ENCODE measurements around the gene SHROOM3.
"Not testable (repeated sequence)": the region's sequence is repeated elsewhere in the genome, so short reads cannot be mapped to it uniquely, and the experiment has no call there.

SHROOM3 gene

DNA sequence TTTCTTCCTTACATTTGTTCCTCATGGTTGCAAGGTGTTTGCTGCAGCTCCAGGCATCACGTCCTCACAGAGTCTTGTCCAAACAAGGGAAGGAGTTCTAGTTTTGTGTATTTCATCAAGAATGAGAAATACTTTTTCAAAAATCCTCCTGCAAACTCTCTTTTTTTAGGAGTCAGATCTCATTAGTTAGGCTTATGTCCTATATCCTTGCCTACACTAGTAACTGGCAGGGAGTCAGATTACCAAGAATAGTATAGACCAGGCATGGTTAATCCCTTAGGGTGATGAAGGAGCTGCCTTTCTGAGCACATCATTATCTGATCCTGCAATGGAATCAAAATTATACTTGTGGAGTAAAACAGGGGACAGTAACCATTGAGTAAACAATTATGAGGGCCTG, 160.4 kb downstream of the SHROOM3 start:
- DNase-seq = no peak

DNA sequence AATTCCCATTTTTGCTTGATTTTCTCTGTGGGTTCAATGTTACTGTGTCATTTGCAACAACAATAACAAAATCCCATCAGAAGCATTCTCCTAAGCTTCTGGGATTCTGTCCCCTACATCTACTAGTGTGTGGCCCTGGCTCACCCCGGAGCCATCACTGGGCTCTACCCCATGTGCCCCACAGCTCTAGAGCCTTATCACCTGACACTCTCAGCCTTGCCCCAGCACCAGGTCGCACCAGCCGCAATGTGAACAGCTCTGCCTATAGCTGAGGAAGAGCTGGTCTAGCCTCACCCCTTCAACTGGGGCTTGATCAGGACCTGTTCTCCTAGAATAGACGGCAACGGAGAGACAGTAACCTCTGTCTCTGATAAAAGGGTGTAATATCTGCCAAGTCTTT, 161.7 kb downstream of the SHROOM3 start:
- DNase-seq = no peak

DNA sequence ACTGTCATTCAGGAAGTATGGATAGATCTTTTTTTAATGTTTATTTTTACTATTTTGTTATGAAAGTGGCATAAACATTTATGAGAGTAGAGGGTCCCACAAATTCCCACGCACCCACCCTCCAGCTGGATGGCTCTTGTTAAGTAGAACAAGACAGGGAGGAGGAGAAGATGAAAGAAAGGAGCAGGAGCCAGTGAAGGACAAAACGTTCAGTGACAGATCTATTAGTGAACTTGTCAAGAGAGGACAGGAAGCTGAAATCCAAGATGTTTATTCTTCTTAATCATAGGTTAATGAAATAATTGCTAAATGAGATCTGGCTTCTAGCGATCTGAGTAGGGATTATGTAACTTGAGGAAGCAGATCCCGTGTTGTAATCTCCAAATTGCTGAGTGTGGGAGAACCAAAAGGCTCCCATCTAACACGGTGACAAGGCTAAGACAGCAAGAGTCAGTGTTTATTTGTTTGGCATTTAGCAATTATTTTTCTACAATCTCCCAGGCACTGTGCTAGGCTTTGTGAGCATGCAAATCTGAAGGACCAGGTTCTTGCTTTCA, 162.5 kb downstream of the SHROOM3 start:
- DNase-seq = no peak

DNA sequence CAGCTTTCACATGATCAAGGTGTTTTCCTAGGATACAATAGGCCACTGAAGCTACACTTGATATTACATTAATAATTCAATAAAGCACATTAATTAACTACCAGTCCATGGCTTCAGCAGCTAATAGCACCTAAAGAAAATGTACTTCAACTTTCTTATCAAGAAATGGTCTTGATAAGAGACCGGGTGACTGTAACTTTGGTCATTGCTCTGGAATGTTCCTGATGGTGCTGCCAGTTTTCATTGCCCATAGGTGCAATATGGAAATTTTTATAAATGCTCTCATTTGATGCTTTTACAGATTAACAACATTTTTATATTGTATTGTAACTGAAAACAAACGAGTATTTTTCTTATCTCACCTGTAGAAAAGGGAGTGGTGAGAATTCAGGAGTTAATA, 165.4 kb downstream of the SHROOM3 start:
- no peak for DNase-seq

DNA sequence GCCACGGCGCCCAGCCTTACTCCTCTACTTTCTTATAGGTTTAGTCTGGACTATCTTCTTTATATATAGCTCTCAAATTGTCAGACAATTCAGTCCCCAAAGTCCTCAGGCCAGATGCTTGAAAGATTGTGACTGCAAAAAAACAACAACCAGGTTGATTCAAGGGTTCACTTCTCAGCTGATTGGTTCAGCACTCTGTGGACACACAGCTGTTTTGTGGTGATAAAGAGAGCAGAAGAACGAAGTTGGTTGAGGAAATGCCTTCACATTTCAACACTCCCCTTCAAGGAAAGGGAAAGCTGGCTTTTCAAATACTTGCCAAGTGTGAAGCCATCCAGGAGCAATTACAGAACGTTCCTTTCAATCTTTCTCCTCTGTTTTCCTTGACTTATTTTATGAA, 166.8 kb downstream of the SHROOM3 start:
- no peak for DNase-seq

DNA sequence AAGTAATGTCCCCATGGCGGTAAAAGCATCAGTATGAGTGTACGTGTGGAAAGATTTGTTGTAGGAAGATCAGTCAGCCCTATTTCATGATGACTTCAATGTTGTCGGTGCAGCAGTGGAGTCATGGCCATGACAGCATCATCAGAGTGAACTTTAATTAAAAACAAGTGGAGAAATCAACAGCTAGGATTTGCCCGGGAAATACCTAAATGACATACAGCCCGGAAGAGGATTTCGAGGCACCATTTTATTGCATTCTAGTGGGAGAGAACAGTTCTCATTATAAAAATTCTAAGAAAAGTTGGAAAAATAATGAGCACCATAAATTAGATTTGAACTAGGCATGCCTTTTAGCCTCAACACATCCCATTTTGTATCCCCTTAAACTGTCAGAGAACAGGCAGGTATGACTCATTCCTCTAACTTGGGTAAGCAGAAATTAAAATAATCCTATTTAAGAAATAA, 170.1 kb downstream of the SHROOM3 start:
- no peak for DNase-seq

DNA sequence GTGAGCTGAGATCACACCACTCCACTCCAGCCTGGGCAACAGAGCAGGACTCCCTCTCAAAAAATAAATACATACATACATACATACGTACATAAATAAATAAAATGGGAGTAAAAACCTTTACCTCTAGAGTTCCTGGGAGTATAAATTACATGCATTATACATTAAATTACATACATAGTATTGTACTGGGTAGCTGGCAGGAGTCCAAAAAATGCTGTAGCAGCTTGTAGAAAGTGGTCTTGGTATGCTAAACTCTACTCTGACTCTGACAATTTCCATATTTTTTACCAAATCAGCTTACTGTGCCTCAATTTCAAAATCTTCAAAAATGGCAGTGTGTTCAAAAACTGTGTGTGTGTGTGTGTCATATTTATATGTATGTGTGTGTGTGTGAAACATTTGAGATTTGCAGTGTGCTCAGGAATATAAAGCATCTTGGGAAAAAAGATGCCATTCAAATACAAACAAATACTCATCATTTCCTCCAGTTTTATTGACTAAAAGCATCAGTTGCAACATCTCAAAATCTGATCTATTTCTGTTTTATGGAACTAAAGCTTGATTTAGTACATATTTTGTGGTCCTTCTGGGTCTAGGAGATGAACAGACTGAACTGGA, 171.7 kb downstream of the SHROOM3 start:
- DNase-seq = no peak

DNA sequence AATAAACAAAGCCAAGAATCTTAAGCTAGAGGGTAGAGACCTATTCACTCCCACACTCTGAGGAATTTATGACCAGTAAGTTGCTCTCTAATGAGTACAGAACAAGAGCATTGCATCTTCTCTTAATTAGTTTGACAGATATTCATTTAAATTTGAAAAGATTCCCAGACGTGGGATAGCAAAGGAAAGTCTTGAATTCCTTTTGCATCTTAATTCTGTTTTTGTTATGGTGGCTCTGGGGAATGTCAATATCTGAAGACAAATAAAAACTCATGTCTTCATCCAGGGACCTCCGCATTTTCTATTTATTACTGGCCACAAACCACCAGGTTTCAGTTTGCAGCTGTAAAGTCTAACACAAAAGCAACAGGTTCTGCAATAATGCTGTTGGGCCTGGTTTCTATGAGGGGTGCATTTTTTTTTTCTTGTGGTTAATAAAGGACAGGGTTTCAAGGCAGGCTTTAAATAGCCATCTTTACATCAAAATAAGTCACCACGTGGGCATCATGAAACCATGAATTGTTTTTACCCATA, 172.3 kb downstream of the SHROOM3 start:
- no peak for DNase-seq

DNA sequence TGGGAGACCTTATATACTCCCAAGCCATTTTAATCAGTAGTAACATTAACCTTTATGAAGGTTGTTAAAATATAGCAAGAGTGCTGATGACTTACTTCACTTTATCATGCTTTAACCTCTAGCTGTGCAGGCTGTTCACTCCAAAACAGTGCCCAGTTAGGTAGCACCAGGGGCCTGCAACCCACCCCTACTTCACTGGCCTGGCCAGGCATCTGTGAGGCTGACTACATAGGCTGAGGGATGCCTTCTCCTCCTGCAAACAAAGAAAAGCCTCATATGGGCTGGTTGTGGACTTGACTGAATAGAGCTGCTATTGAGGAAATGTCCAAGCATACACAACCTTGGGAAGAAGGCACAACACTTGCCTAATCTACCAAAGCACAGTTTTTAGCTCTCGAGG, 172.8 kb downstream of the SHROOM3 start:
- DNase-seq = no peak

DNA sequence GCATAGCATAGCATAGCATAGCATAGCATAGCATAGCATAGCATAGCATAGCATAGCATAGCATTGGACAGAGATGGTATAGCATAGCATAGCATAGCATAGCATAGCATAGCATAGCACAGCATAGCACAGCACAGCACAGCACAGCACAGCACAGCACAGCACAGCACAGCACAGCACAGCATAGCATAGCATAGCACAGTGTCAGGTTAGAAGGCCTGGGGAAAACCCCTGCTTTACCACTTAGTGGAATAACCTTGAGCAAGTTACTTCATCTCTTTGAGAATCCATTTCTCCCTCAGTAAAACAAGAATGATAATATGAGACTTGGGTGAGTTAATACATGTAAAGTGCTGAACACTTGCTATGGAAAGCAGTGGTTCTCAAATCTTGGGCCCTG, 173.5 kb downstream of the SHROOM3 start:
- DNase-seq = not testable (repeated sequence)

DNA sequence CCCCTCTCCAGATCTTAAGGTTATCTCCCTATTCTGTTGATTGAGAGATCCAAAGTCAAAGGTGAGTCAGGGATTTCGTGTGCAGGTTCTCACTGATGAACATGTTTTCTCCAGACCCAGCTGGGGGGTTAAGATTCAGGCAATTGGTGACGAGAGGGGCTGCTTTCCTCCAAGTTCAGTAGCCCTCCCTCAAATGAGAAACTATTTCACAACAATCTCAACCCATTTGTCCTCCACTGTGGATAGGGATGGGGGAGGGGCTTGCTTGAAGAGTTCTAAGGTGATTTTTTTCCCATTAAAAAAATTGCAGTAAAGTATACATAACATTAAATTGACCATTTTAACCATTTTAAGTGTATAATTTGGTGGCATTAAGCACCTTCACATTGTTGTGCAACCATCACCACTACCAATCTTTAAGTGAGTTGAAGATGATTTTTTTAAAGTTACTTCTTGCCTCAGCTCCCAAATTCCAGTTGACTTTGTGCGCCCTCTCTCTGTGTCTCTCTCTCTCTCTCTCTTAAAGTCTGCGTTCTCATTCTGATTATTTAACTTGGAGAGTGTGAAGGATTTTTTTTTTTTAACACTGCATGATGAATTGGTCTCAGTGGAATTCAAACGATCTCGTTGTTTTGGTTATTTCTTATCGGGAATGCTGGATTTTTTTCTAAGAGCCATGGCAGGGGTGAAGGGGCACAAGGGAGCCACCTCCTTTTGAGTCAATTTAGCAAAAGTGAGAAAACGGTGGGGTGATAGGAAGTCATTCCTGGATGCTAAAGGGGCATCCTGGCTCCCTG, 175.9 kb downstream of the SHROOM3 start:
- DNase-seq = no peak

DNA sequence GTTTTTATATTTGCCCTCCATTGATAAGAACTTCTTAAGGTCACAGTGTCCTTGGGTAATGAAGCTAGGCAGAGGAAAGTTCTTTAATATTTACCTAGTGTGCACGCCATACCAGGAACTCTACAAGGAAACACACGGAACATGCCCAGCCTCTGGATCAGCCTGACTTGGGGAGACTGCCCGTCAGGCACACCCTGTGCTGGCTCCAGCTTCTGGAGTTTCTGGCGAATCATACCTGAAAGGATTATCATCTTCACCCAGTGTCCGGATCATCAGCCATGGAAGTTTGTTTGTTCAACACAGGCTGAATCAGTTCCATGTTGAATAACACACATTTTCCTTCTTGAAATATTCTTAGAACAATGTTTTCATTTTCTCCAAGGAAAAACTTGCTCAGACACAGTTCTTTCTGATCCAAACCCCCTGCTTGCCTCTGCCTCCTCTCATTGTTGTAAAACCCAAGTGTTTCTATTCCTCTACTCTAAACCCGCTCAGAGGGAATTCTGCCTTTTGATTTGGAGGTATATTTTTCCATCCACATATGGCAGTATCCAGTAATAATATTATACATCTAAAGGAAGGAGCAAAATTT, 176.7 kb downstream of the SHROOM3 start:
- no peak for DNase-seq

DNA sequence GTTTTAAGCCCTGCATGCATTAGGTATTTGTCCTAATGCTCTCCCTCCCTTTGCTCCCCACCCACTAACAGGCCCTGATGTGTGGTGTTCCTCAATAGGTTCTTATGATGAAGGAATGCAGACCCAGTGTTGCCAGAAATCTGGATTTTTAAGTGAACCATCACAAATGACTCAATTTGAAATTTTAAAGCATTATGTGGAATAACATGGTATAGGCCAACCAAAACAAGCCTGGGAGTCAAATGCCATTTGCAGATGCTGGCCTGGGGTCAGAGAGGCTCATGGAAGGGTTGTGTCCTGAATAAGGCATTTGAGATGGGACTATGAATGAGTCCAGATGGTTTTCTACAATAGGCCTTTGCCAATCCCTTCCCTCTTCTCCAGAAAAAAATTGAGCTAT, 179.6 kb downstream of the SHROOM3 start:
- DNase-seq = no peak

DNA sequence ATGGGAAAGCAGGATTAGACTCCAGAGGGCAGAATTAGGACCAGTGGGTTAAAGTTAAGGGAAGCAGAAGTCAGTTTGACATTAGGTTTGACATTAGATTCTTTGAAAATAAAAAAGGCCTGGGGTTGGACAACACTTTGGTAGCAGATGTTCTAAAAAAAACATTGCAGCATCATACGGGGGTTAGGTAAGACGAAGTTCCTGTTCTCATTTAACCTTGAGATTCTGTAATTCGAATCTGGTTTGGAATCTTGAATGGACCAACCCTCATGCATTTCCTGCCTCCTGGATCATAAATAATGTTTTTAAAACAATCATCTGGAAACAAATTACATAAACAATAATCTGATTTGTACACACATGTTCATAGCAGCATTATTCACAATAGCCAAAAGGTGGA, 181.0 kb downstream of the SHROOM3 start:
- DNase-seq = no peak

DNA sequence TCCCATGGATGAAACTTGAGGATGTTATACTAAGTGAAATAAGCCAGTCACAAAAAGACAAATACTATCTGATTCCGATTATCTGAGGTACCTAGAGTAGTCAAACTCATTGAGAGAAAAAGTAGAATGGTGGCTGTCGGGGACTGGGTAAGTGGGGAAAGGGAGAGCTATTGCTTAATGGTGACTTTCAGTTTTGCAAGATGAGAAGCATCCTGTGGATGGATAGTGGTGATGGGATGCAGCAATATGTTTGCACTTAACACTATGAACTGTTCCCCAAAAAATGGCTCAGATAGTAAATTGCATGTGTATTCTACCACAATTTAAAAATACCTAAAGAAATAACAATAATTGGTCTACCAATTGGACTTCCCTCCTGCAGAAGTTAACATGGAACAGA, 181.5 kb downstream of the SHROOM3 start:
- DNase-seq = no peak

DNA sequence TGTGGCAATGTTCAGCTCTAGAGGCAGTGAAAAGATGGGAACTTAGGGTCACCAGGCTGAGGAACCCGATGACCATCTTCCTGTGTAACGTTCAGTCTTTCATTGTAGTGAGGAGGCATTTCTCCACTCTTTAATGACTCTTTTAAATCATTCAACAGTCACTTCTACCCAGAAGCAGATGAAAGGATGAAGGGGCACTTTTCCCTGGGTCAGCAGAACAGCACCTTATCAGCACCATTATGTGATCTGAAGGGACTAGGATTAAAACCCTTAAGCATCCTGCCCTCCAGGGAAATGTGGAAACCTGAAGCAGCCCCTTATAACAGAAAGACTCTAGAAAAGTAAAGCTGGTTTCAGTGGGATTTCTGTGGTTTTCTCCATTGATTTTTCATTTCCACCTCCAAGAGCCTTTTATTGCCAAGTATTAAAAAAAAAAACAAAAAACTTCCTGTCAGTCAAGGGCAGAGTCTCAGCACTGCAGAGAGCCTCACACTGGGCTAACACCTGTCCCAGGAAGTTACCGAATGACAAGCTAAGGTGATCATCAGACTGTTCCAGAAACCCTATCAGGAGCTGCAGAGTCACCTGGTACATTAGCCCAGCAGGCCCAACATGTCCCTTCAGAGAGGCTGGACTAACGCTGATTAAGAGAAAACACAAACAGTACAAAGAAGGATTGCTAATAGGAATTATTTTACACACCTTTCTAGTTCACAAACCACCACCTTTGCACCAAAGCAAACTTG, 185.9 kb downstream of the SHROOM3 start:
- peak in 2 of 14 donors; percentile 22 to 91 for DNase-seq

DNA sequence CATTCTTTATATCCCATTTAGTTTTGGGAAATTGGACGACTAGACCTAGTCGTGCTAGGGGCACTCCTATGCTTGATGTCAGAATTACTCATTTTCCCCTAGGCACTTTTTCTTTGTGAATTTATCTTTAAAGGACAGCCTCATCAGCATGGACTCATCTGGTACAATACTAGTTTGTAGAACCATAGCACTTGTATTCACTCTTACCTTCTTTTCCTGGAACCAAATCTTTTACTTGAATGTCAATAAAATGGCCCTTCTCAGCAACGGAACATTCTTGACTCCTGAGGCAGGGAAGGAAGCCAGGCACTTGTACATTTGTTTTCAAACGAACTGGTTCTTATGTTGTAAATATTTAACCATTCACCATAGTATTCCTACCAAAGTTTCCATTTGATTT, 187.1 kb downstream of the SHROOM3 start:
- DNase-seq = no peak

DNA sequence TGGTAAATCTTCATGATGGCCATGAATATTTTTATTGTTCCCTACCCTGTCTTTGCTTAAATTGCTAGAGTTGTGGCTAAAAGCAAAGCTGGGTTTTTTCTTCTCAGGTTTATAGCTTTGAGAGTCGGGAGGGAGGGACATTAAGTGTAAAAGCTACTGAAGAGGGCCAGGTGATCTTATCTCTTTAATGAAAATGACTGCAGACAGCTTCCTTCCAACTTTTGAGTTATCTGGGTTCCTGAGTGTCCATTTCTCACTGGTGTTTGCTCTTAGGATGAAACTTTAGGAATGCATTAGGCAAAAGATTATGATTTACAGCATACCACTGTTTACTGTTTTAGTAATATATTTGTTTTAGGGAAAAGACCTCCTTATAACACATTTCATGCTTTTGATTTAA, 187.7 kb downstream of the SHROOM3 start:
- DNase-seq = no peak

DNA sequence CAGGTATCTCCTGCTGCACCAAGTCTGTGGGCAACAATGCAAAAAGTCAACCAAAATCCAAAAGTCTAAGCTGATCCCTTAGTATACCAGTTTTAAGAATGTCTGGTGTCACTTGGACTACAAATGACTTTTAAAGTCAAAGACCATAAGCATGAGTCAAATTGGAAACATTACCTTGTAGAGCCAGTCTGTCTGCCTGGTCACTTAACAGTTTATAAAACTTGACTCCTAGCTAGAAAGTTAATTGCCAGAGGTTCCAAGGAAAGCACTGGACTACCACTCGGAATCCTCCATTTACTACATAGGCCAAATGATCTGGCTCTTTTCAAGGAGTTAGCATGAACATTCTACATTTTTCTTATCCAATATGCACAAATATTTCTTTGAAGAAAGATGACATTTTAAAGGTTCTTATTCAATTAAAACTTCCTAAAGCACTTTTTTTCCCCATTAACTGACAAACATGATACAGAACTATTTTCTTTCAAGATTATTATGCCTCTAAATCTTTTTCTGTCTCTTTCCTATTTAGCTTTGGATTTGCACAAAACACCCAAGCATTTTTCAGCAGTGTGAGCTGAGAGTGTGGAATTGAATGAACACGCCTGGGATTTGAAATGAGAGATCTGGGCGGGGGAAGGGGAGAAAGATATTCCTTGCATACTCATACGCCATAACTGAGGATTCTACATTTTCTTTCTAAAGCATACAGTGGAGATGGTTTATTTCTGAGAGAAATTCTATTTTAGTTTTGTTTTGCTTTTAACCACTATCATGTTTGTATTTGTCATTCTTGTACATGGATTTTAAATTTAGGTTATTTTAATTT, 188.4 kb downstream of the SHROOM3 start:
- DNase-seq = no peak

DNA sequence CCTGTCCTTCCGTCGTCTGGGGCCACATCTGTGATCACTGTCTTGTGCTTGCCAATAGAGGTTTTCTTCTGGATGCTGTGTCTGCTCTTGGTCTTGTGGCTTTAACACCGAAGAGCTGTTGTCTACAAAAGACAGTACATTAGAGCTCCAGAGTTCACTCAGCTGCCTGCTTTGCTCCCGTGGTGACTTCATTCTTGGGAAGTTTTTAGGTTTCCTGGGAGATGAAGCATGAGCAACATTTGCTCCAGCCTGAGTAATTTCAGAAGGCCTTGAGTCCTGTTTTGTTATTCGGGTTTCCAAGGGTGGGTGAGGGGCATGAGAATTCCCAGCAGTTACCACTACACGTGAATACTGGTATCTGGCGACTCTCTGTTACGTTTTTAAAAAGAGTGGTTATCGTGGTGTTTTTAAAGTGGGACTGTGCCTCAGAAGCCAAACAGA, 189.2 kb downstream of the SHROOM3 start:
- peak in 4 of 14 donors; percentile 2 to 16 (median 12) for DNase-seq

DNA sequence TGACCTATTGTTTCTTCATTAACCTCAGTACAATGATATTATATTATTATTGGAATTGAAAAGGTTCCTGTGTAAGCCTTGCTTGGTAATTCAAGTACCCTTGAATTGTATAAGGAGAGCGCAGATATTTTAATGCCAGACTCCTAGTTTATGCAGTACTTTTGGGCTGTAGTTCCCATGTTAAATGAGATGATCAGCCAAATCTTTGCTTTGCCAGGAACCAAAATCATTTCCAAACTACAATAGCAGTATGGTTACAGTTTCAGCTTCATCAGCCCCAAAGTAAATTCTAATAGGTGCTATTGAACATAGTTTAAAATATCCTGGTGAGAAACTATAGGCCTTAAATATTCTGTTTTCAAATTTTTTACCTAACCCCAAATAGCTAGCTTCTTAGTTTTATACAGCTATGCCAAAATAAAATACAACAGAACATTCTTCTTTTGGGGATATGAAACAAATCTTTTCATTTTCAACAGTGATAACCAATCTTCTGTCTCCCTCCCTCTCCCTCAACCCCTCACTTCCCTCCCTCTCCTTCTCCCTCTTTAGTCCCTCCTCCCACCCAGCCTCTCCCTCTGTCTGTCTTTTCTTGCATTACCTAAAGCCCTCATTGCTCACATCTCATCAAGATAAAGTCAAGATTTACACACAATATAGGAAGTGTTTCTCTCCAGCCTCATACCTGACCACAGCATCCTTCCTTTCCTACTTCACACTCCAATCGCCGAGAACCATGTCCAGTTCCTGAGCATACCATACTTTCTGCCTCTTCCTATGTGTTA, 190.1 kb downstream of the SHROOM3 start:
- no peak for DNase-seq
